H1 (cell line): ENCODE results near the gene MST1R.

Source experiments
- EGR1 ChIP-seq: IDR thresholded peaks from 2 replicates; pipeline ENCODE4 v1.6.1; 2011; ENCODE audit warnings: low read depth, low read length, borderline replicate concordance
- TAF1 ChIP-seq: IDR thresholded peaks from 2 replicates; pipeline ENCODE4 v1.6.1; 2011; ENCODE audit warnings: mild to moderate bottlenecking, low read depth, low read length
- TF ChIP-seq, protein P1 (sequence below), 3 experiments: IDR thresholded peaks; 1 replicate in 2 of 3; 2 replicates in 1 of 3; pipeline versions ENCODE4 v1.5.1 to v1.6.1; 2011; ENCODE audit warnings: low read length in 3 of 3, mild to moderate bottlenecking in 3 of 3, inconsistent platforms in 2 of 3, low read depth in 1 of 3, moderate library complexity in 1 of 3; ENCODE audit not compliant: insufficient read depth in 1 of 3; ENCODE audit errors: control extremely low read depth in 1 of 3

DNA sequence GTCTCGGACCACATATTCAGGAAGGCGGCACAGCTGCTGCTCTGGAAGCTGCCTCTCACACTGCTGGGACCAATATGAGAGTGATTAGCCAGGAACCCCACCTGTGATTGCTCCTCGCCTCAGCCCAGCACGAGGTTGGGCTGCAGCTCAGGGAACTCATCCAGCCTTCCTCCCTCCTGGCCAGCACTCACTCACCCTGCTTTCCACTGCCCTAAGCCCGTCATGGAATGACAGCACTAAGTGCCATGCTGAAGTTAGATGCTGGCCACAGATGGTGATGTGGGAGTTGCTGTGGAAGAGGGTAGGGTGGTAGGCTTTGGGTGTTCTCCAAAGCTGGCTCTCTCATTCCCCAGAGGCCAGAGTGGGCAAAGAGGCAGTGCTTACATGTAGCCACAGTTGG, 7.3 kb downstream of the MST1R start:
- TF ChIP-seq TAF1 (no peak), EGR1 (no peak)
- TF ChIP-seq, protein P1, sequence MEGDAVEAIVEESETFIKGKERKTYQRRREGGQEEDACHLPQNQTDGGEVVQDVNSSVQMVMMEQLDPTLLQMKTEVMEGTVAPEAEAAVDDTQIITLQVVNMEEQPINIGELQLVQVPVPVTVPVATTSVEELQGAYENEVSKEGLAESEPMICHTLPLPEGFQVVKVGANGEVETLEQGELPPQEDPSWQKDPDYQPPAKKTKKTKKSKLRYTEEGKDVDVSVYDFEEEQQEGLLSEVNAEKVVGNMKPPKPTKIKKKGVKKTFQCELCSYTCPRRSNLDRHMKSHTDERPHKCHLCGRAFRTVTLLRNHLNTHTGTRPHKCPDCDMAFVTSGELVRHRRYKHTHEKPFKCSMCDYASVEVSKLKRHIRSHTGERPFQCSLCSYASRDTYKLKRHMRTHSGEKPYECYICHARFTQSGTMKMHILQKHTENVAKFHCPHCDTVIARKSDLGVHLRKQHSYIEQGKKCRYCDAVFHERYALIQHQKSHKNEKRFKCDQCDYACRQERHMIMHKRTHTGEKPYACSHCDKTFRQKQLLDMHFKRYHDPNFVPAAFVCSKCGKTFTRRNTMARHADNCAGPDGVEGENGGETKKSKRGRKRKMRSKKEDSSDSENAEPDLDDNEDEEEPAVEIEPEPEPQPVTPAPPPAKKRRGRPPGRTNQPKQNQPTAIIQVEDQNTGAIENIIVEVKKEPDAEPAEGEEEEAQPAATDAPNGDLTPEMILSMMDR (IDR thresholded peaks at IDR 0.05; ENCODE audit: control extremely low read depth in 1 of 3, insufficient read depth in 1 of 3, low read depth in 1 of 3, low read length in 3 of 3), result no peak
